ENCODE data around the gene SLC25A39. TPM values are rescaled to one million over a fixed set of nuclear protein-coding genes. Genes with fewer than 3 reads are reported as not detected.
"Not testable (repeated sequence)": the region's sequence is repeated elsewhere in the genome, so short reads cannot be mapped to it uniquely, and the experiment has no call there.

Gene SLC25A39
- total RNA-seq, 2 experiments from 2014 or later = 193 to 200 TPM

GRCh38 chr17:44348234-44348987, 23.8 kb upstream of the SLC25A39 start:
- peak overlapping the region; percentile 26 for H3K27ac Mint-ChIP-seq
- no peak overlapping the region for H3K4me3 Mint-ChIP-seq
- no peak for DNase-seq

GRCh38 chr17:44347206-44348055, 22.8 kb upstream of the SLC25A39 start:
- peaks cover 19% of the 10 kb centered on the region for H3K4me1 Mint-ChIP-seq
- not testable (repeated sequence) for H3K27me3 Mint-ChIP-seq, H3K27ac Mint-ChIP-seq, H3K4me3 Mint-ChIP-seq, H3K9me3 Mint-ChIP-seq, DNase-seq, H3K36me3 Mint-ChIP-seq

More at GRCh38 chr17:44348234-44348987, 23.8 kb upstream of the SLC25A39 start:
- Mint-ChIP-seq H3K27me3 (peaks cover 3% of the 10 kb centered on the region), H3K36me3 (peaks cover 5% of the 10 kb centered on the region), H3K4me1 (peaks cover 23% of the 10 kb centered on the region), H3K9me3 (no peaks in the 10 kb centered on the region)

DNA sequence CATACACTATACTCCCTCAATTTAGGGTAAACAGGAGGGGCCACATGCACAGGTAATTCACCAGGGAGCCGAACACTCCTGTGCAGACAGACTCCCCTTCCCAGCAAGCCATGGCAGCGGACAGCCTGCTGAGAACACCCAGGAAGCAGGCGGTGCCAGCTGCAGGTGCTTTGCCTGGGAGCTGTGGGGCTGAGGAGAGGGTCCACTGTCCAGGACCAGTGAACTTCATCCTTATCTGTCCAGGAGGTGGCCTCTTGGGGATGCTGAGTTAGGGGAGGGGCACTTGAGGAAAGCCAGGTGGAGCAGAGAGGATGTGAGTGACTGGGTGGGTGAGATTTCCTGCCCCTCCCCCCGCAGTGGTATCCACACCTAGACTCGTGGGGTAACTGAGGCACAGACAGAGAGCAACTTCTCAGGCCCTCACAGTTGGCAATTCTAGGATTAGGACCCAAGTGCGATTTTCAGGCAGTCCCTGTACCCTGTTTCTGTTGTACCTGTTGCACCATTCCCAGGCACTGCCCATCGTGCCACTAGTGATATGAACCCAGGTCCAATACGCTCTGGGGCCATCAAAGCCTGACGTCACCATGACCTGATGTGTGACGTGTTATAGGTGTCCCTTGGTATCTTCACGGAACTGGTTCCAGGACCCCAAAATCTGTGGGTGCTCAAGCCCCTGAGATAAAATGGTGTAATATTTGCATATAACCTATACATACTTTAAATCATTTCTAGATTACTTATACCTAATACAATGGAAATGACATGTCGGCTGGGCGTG, 21.6 kb upstream of the SLC25A39 start:
- Mint-ChIP-seq H3K9me3 (no peaks in the 10 kb centered on the region), H3K27ac (no peak overlapping the region), H3K27me3 (peaks cover 3% of the 10 kb centered on the region), H3K36me3 (peaks cover 2% of the 10 kb centered on the region), H3K4me1 (peaks cover 19% of the 10 kb centered on the region), H3K4me3 (peak overlapping the region; percentile 87)
- no peak for DNase-seq

GRCh38 chr17:44345454-44346026, 20.9 kb upstream of the SLC25A39 start:
- H3K27me3 Mint-ChIP-seq = peaks cover 3% of the 10 kb centered on the region
- H3K36me3 Mint-ChIP-seq = peaks cover 2% of the 10 kb centered on the region
- H3K4me3 Mint-ChIP-seq = peak overlapping the region; percentile 87
- peaks cover 19% of the 10 kb centered on the region for H3K4me1 Mint-ChIP-seq
- peak overlapping the region; percentile 80 for H3K27ac Mint-ChIP-seq
- peak; percentile 49 for DNase-seq
- H3K9me3 Mint-ChIP-seq = no peaks in the 10 kb centered on the region

DNA sequence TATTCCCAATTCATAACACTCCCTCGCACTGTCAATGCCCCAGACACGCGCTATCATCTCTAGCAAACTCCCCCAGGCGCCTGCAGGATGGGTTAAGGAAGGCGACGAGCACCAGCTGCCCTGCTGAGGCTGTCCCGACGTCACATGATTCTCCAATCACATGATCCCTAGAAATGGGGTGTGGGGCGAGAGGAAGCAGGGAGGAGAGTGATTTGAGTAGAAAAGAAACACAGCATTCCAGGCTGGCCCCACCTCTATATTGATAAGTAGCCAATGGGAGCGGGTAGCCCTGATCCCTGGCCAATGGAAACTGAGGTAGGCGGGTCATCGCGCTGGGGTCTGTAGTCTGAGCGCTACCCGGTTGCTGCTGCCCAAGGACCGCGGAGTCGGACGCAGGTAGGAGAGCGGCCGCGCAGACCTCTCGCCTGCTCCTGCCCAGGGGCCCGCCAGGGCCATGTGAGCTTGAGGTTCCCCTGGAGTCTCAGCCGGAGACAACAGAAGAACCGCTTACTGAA, 20.4 kb upstream of the SLC25A39 start, which contains the start of gene GRN:
Gene GRN (plus strand): TSS at position 364 of the 515 bp plus-strand sequence. CDS start 3,863 bp downstream, outside the sequence.
- Mint-ChIP-seq H3K4me3 (peak within 1 kb of the TSS; percentile 87), H3K9me3 (no peaks in the 10 kb centered on the region), H3K27me3 (peaks cover 3% of the 10 kb centered on the region), H3K36me3 (peaks cover 2% of the 10 kb centered on the region), H3K27ac (peak within 1 kb of the TSS; percentile 80), H3K4me1 (peaks cover 19% of the 10 kb centered on the region)
- DNase-seq = peak; percentile 88

DNA sequence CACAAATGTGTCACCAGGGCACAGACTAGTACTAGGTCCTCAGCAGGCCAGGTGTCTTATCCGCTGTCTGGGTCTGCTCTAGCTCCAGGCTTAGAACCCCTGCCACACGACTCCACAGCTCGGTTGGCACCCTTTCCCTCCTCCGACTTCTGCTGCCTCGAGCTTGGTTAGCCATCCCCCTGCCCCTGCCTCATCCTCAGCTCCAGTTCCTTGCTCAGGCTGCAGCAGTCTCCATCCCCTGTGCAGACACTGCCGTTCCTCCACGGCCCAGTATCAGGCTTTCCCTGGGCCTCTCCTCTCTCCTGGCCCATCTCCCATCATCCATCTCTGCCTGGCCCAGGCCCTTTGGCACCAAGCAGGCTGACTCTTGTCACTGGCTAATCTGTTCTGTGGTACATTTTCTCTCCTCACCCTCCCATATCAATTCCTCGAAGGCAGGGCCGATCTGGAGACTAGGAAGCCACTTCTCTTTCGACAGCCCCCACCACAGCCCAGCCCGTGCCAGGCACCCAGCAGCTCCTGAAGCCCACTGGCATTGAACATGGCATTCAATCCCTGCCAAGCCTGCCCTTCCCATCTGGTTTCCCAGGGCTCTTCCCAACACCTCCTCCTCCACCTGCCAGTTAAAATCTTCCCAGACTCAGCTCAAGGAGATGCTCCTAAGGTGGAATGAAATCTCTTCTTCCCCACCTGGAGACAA, 19.0 kb upstream of the SLC25A39 start:
- Mint-ChIP-seq H3K4me1 (peaks cover 18% of the 10 kb centered on the region), H3K9me3 (no peaks in the 10 kb centered on the region), H3K36me3 (peaks cover 2% of the 10 kb centered on the region), H3K27me3 (peaks cover 3% of the 10 kb centered on the region), H3K4me3 (no peak overlapping the region), H3K27ac (no peak overlapping the region)
- DNase-seq = no peak

DNA sequence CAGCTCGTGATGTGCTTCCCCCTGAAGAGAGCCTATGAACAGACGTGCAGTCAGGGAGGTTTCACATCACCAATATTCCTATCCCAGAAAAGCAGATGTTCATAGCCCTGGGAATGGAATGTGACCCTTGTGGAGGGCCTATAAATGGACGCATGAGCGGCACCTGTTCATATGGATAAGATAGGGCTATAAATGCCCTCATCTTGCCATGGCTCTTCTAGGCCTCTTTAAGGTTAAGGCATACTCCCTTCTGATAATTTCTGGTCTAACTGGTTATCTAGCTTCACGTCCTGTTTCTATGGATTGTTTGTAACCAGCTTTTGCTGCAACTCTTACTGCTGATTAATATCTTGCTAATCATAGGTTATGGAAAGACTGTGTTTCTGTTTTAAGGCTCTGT, 15.9 kb upstream of the SLC25A39 start:
- not testable (repeated sequence) for DNase-seq, H3K9me3 Mint-ChIP-seq, H3K36me3 Mint-ChIP-seq, H3K27me3 Mint-ChIP-seq, H3K27ac Mint-ChIP-seq, H3K4me3 Mint-ChIP-seq, H3K4me1 Mint-ChIP-seq

GRCh38 chr17:44338702-44339101, 14.1 kb upstream of the SLC25A39 start:
- Mint-ChIP-seq H3K4me3 (no peak overlapping the region), H3K36me3 (no peaks in the 10 kb centered on the region), H3K9me3 (no peaks in the 10 kb centered on the region), H3K4me1 (no peaks in the 10 kb centered on the region), H3K27ac (no peak overlapping the region), H3K27me3 (no peaks in the 10 kb centered on the region)
- no peak for DNase-seq

DNA sequence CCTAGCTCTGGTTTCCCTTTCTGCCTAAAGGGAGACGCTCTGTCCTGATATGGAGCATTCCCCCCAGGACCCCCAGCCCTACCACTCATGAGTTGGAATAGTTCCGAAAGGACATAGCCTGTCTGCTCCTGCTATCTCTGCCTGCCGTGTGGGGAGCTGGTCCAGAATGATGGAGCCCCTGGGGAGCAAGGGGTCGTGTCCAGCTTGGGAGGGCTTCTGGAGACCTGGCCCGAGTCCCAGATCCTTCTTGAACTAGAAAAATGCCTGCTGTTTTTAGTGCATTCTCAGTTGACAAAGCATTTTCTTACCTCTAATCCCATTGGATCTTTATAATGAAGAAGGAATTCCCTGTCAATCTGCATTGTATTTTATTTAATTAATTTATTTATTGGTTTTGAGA, 11.3 kb upstream of the SLC25A39 start:
- Mint-ChIP-seq H3K27ac (no peak overlapping the region), H3K4me3 (no peak overlapping the region), H3K36me3 (no peaks in the 10 kb centered on the region), H3K27me3 (no peaks in the 10 kb centered on the region), H3K4me1 (peaks cover 5% of the 10 kb centered on the region), H3K9me3 (no peaks in the 10 kb centered on the region)
- no peak for DNase-seq

DNA sequence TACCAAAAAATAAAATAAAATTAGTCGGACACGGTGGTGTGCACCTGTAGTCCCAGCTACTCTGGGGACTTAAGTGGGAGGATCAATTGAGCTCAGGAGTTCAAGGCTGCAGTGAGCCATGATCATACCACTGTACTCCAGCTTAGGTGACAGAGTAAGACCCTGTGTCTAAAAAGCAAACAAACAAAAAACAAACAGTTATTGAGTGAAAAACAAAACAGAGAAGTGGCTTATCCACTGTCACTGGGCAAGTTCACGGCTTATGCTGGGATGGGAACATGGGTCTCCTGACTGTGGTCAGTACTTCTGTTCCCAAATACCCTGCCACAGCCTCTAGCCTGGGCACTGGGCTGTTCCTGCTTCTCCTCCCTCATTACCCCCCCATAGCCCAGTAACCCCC, 10.9 kb upstream of the SLC25A39 start:
- peaks cover 5% of the 10 kb centered on the region for H3K4me1 Mint-ChIP-seq
- no peak overlapping the region for H3K27ac Mint-ChIP-seq
- no peaks in the 10 kb centered on the region for H3K9me3 Mint-ChIP-seq
- H3K36me3 Mint-ChIP-seq = no peaks in the 10 kb centered on the region
- no peaks in the 10 kb centered on the region for H3K27me3 Mint-ChIP-seq
- DNase-seq = no peak
- H3K4me3 Mint-ChIP-seq = no peak overlapping the region

GRCh38 chr17:44334727-44335126, 10.1 kb upstream of the SLC25A39 start:
- H3K36me3 Mint-ChIP-seq = no peaks in the 10 kb centered on the region
- H3K4me1 Mint-ChIP-seq = peaks cover 5% of the 10 kb centered on the region
- no peak overlapping the region for H3K27ac Mint-ChIP-seq
- DNase-seq = no peak
- no peaks in the 10 kb centered on the region for H3K9me3 Mint-ChIP-seq
- no peak overlapping the region for H3K4me3 Mint-ChIP-seq
- H3K27me3 Mint-ChIP-seq = no peaks in the 10 kb centered on the region

GRCh38 chr17:44334315-44334714, 9.7 kb upstream of the SLC25A39 start:
- H3K9me3 Mint-ChIP-seq = no peaks in the 10 kb centered on the region
- H3K36me3 Mint-ChIP-seq = no peaks in the 10 kb centered on the region

DNA sequence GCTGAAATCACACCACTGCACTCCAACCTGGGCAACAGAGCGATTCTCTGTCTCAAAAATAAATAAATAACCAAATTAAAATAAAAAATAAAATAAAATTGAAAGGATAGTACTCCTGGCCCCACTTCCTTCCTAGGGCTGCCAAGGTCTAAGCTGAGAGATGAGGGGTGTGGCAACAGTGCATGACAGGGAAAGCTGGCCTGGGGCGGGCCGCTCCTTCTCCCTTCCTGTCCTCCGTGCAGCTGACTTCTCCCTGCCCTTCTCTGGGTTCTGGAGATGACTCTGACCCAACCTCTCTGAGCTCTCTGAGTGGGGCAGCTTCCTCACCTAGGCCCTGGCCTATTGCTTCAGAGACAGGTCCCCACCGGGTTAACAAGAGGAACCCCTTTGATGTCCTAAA, 8.7 kb upstream of the SLC25A39 start:
- no peak for DNase-seq
- Mint-ChIP-seq H3K27me3 (no peaks in the 10 kb centered on the region), H3K27ac (no peak overlapping the region), H3K9me3 (no peaks in the 10 kb centered on the region), H3K4me1 (peaks cover 5% of the 10 kb centered on the region), H3K4me3 (no peak overlapping the region), H3K36me3 (no peaks in the 10 kb centered on the region)

More at GRCh38 chr17:44334315-44334714, 9.7 kb upstream of the SLC25A39 start:
- H3K27ac Mint-ChIP-seq = no peak overlapping the region
- H3K4me3 Mint-ChIP-seq = no peak overlapping the region
- peaks cover 5% of the 10 kb centered on the region for H3K4me1 Mint-ChIP-seq
- no peak for DNase-seq
- no peaks in the 10 kb centered on the region for H3K27me3 Mint-ChIP-seq

DNA sequence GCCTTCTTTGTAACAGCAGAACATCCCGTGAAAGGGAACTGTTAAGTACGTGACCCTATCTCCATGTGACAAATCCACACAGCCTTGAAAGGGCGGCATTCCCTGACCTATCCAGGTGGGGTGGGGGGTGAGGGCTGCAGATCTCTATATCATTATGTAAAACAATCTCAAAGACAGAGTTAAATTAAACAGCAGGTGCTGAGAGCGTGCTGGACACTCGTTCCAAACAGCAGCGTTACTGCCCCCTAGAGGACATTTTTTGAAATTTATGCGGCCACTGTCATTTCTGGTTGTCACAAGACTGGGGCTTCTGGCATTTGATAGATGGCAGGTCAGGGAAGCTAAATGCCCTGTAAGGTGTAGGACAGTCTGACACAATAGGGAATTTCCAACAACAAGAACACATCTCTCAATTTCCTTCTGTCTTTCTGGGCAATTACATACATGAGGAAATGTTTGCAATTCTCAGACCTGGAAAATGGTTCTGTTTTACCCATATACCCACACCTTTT, 6.7 kb upstream of the SLC25A39 start:
- H3K4me3 Mint-ChIP-seq = no peak overlapping the region
- peak; percentile 69 for DNase-seq
- no peak overlapping the region for H3K27ac Mint-ChIP-seq
- H3K9me3 Mint-ChIP-seq = no peaks in the 10 kb centered on the region
- H3K4me1 Mint-ChIP-seq = peaks cover 14% of the 10 kb centered on the region
- H3K27me3 Mint-ChIP-seq = no peaks in the 10 kb centered on the region
- H3K36me3 Mint-ChIP-seq = no peaks in the 10 kb centered on the region
